ENCODE measurements around the gene FAM53B.

DNA sequence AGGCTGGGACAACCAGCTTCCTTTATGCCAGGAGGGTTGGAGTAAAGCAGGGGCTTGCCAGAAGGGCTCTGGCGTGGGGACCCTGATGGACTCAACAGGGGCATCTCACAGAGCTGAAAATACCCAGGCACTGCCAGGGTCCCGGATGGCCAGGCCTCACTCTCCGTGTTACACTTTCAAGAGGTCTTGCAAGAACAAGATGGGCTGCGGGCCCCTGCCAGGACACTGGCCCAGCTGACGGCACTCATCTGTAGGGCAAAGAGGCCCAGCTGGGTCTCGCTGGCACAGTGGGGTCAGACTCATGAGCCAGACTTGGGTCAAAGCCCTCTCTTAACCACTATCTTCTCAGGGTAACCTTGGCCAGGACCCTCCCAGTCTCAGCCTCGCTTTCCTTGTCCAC is 90.9 kb downstream of the FAM53B start:
- TF ChIP-seq, protein P1, sequence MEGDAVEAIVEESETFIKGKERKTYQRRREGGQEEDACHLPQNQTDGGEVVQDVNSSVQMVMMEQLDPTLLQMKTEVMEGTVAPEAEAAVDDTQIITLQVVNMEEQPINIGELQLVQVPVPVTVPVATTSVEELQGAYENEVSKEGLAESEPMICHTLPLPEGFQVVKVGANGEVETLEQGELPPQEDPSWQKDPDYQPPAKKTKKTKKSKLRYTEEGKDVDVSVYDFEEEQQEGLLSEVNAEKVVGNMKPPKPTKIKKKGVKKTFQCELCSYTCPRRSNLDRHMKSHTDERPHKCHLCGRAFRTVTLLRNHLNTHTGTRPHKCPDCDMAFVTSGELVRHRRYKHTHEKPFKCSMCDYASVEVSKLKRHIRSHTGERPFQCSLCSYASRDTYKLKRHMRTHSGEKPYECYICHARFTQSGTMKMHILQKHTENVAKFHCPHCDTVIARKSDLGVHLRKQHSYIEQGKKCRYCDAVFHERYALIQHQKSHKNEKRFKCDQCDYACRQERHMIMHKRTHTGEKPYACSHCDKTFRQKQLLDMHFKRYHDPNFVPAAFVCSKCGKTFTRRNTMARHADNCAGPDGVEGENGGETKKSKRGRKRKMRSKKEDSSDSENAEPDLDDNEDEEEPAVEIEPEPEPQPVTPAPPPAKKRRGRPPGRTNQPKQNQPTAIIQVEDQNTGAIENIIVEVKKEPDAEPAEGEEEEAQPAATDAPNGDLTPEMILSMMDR (IDR thresholded peaks at IDR 0.05), result no peak
- no peak for TF ChIP-seq ZFX (IDR thresholded peaks at IDR 0.05; ENCODE audit: borderline replicate concordance)

Measured in 22Rv1 (cell line).